IgD-negative memory B cell (primary cell): ENCODE results near the gene SLC22A13. TPM values are rescaled to one million over a fixed set of nuclear protein-coding genes. Genes with fewer than 3 reads are reported as not detected.
"Not testable (repeated sequence)": the region's sequence is repeated elsewhere in the genome, so short reads cannot be mapped to it uniquely, and the experiment has no call there.

Source experiments
- H3K27ac Mint-ChIP-seq, 3 donors: one replicate each; pipeline ENCODE4 v1.8.0; 2020 to 2022; ENCODE audit warnings: mild to moderate bottlenecking in 3 of 3, mixed read lengths in 3 of 3, moderate library complexity in 1 of 3
- H3K27me3 Mint-ChIP-seq: one replicate; pipeline ENCODE4 v1.8.0; 2021; ENCODE audit warnings: mixed read lengths
- H3K36me3 Mint-ChIP-seq: one replicate; pipeline ENCODE4 v1.8.0; 2020; ENCODE audit warnings: mild to moderate bottlenecking, mixed read lengths
- H3K4me1 Mint-ChIP-seq, 3 donors: one replicate each; pipeline ENCODE4 v1.8.0; 2020 to 2022; ENCODE audit warnings: mixed read lengths in 3 of 3, mild to moderate bottlenecking in 1 of 3
- H3K4me3 Mint-ChIP-seq, 4 donors: one replicate each; pipeline ENCODE4 v1.8.0; 2020 to 2022; ENCODE audit warnings: mild to moderate bottlenecking in 4 of 4, mixed read lengths in 4 of 4, moderate library complexity in 3 of 4
- H3K9me3 Mint-ChIP-seq, 3 donors: one replicate each; pipeline ENCODE4 v1.8.0; 2020 to 2021; ENCODE audit warnings: mixed read lengths in 3 of 3, mild to moderate bottlenecking in 1 of 3
- polyA plus RNA-seq: library from polyadenylated mRNA; unstranded; fragments of 300-500 nt; fragmentation: Illumina TruSeq; gene quantifications from one replicate; pipeline ENCODE4 v1.2.3, GENCODE V29; 2021

The SLC22A13 gene
- polyA plus RNA-seq, 1 donor from 2014 or later = not detected

GRCh38 chr3:38274864-38275649 lies 9.4 kb downstream of the SLC22A13 start:
- H3K27me3 Mint-ChIP-seq = no peaks in the 10 kb centered on the region
- no peaks in the 10 kb centered on the region for H3K9me3 Mint-ChIP-seq
- H3K36me3 Mint-ChIP-seq = peaks cover 6% of the 10 kb centered on the region
- peaks cover 0 to 2% (median 0%) of the 10 kb centered on the region in 3 donors for H3K4me1 Mint-ChIP-seq
- H3K27ac Mint-ChIP-seq = no peak overlapping the region
- no peak overlapping the region for H3K4me3 Mint-ChIP-seq

- Mint-ChIP-seq H3K4me1 (peaks cover 0 to 2% (median 0%) of the 10 kb centered on the region in 3 donors), H3K27ac (no peak overlapping the region), H3K4me3 (no peak overlapping the region), H3K27me3 (no peaks in the 10 kb centered on the region), H3K9me3 (no peaks in the 10 kb centered on the region), H3K36me3 (peaks cover 6% of the 10 kb centered on the region)
Observed at GRCh38 chr3:38275658-38276057, 10.0 kb downstream of the SLC22A13 start.

GRCh38 chr3:38276081-38276916 lies 10.7 kb downstream of the SLC22A13 start:
- Mint-ChIP-seq H3K9me3 (no peaks in the 10 kb centered on the region), H3K4me3 (no peak overlapping the region), H3K4me1 (peaks cover 0 to 2% (median 0%) of the 10 kb centered on the region in 3 donors), H3K27ac (no peak overlapping the region), H3K27me3 (no peaks in the 10 kb centered on the region), H3K36me3 (peaks cover 6% of the 10 kb centered on the region)

- Mint-ChIP-seq H3K27me3 (no peaks in the 10 kb centered on the region), H3K9me3 (peaks cover 0 to 2% (median 0%) of the 10 kb centered on the region in 3 donors), H3K27ac (no peak overlapping the region), H3K4me3 (no peak overlapping the region), H3K36me3 (peaks cover 6% of the 10 kb centered on the region), H3K4me1 (peaks cover 0 to 2% (median 0%) of the 10 kb centered on the region in 3 donors)
Observed at GRCh38 chr3:38276917-38277630, 11.5 kb downstream of the SLC22A13 start.

- Mint-ChIP-seq H3K9me3 (peaks cover 0 to 3% (median 2%) of the 10 kb centered on the region in 3 donors), H3K36me3 (peaks cover 6% of the 10 kb centered on the region), H3K27ac (no peak overlapping the region), H3K27me3 (no peaks in the 10 kb centered on the region), H3K4me3 (no peak overlapping the region), H3K4me1 (peaks cover 0 to 2% (median 0%) of the 10 kb centered on the region in 3 donors)
Observed at GRCh38 chr3:38278841-38279240, 13.2 kb downstream of the SLC22A13 start.

GRCh38 chr3:38281895-38282686 lies 16.5 kb downstream of the SLC22A13 start, which contains the start of gene SLC22A14:
Gene SLC22A14 (plus strand): TSS chr3:38282294. CDS start chr3:38306027, 23,733 bp downstream.
- peaks cover 0 to 2% (median 0%) of the 10 kb centered on the region in 3 donors for H3K4me1 Mint-ChIP-seq
- peak within 1 kb of the TSS in 1 of 4 donors; percentile 54 for H3K4me3 Mint-ChIP-seq
- peaks cover 6% of the 10 kb centered on the region for H3K36me3 Mint-ChIP-seq
- peaks cover 0 to 4% (median 3%) of the 10 kb centered on the region in 3 donors for H3K9me3 Mint-ChIP-seq
- H3K27me3 Mint-ChIP-seq = peaks cover 2% of the 10 kb centered on the region
- H3K27ac Mint-ChIP-seq = no peak within 1 kb of the TSS

- no peak overlapping the region for H3K27ac Mint-ChIP-seq
- H3K36me3 Mint-ChIP-seq = peaks cover 5% of the 10 kb centered on the region
- H3K27me3 Mint-ChIP-seq = peaks cover 2% of the 10 kb centered on the region
- no peak overlapping the region for H3K4me3 Mint-ChIP-seq
- H3K9me3 Mint-ChIP-seq = peaks cover 0 to 5% (median 4%) of the 10 kb centered on the region in 3 donors
- H3K4me1 Mint-ChIP-seq = no peaks in the 10 kb centered on the region
Observed at GRCh38 chr3:38283810-38284755, 18.5 kb downstream of the SLC22A13 start.

- Mint-ChIP-seq H3K4me1 (no peaks in the 10 kb centered on the region), H3K4me3 (no peak overlapping the region), H3K9me3 (peaks cover 0 to 5% (median 4%) of the 10 kb centered on the region in 3 donors), H3K27me3 (peaks cover 2% of the 10 kb centered on the region), H3K27ac (no peak overlapping the region), H3K36me3 (peaks cover 2% of the 10 kb centered on the region)
Observed at GRCh38 chr3:38284756-38285150, 19.1 kb downstream of the SLC22A13 start.

- not testable (repeated sequence) for H3K4me1 Mint-ChIP-seq, H3K4me3 Mint-ChIP-seq, H3K27me3 Mint-ChIP-seq, H3K27ac Mint-ChIP-seq, H3K36me3 Mint-ChIP-seq, H3K9me3 Mint-ChIP-seq
Observed at GRCh38 chr3:38289286-38290217, 23.9 kb downstream of the SLC22A13 start.

GRCh38 chr3:38297053-38297452 lies 31.4 kb downstream of the SLC22A13 start:
- not testable (repeated sequence) for H3K4me3 Mint-ChIP-seq, H3K27ac Mint-ChIP-seq, H3K27me3 Mint-ChIP-seq, H3K36me3 Mint-ChIP-seq, H3K9me3 Mint-ChIP-seq, H3K4me1 Mint-ChIP-seq

GRCh38 chr3:38297537-38297936 lies 31.9 kb downstream of the SLC22A13 start:
- Mint-ChIP-seq H3K4me3 (no peak overlapping the region), H3K27ac (no peak overlapping the region), H3K36me3 (no peaks in the 10 kb centered on the region), H3K27me3 (peaks cover 3% of the 10 kb centered on the region), H3K9me3 (no peaks in the 10 kb centered on the region), H3K4me1 (peaks cover 0 to 2% (median 0%) of the 10 kb centered on the region in 3 donors)

GRCh38 chr3:38297947-38298711 lies 32.5 kb downstream of the SLC22A13 start:
- H3K9me3 Mint-ChIP-seq = no peaks in the 10 kb centered on the region

More at GRCh38 chr3:38297947-38298711, 32.5 kb downstream of the SLC22A13 start:
- H3K27ac Mint-ChIP-seq = no peak overlapping the region
- H3K27me3 Mint-ChIP-seq = peaks cover 3% of the 10 kb centered on the region
- H3K36me3 Mint-ChIP-seq = no peaks in the 10 kb centered on the region
- H3K4me3 Mint-ChIP-seq = no peak overlapping the region
- H3K4me1 Mint-ChIP-seq = peaks cover 0 to 2% (median 0%) of the 10 kb centered on the region in 3 donors
